ENCODE measurements around the gene PADI2.

- no peak for TF ChIP-seq PKNOX1 (IDR thresholded peaks at IDR 0.05)
- TF ChIP-seq FOXK2 (IDR thresholded peaks at IDR 0.05) = no peak
- TF ChIP-seq ZNF384 (IDR thresholded peaks at IDR 0.05) = no peak
- TF ChIP-seq L3MBTL2 (conservative IDR thresholded peaks at IDR 0.05) = no peak
- TF ChIP-seq FOXM1 (IDR thresholded peaks at IDR 0.05; ENCODE audit: borderline replicate concordance) = no peak
- no peak for TF ChIP-seq SUZ12 (IDR thresholded peaks at IDR 0.05)
- no peak for TF ChIP-seq ELF4 (IDR thresholded peaks at IDR 0.05)
- no peak for TF ChIP-seq TARDBP (IDR thresholded peaks at IDR 0.05)
These were observed 6.6 kb downstream of the PADI2 start for GRCh38 chr1:17112496-17113236.
